Measurements from ENCODE around the gene ARFIP1.

GRCh38 chr4:152735906-152736305 is 43.8 kb upstream of the ARFIP1 start:
- TF ChIP-seq CTCF (IDR thresholded peaks at IDR 0.05; ENCODE audit: control extremely low read depth in 1 of 3, insufficient read depth in 1 of 3, low read depth in 1 of 3, low read length in 3 of 3) (no peak), EZH2 (IDR thresholded peaks at IDR 0.05; ENCODE audit: low read depth, low read length, severe bottlenecking) (no peak), JUND (IDR thresholded peaks at IDR 0.05; ENCODE audit: low read length) (no peak), SRF (IDR thresholded peaks at IDR 0.05; ENCODE audit: low read depth, low read length) (no peak), NRF1 (IDR thresholded peaks at IDR 0.05; ENCODE audit: low read depth, low read length) (no peak), CHD7 (IDR thresholded peaks at IDR 0.05; ENCODE audit: insufficient replicate concordance, low read length) (no peak), RNF2 (IDR thresholded peaks at IDR 0.05; ENCODE audit: borderline replicate concordance, low read depth, low read length, missing control alignments, poor library complexity, severe bottlenecking) (no peak), POLR2A (IDR thresholded peaks at IDR 0.05; ENCODE audit: control extremely low read depth in 1 of 2, low read depth in 2 of 2, low read length in 2 of 2) (no peak), EP300 (IDR thresholded peaks at IDR 0.05; ENCODE audit: borderline replicate concordance in 1 of 2, low read depth in 2 of 2, low read length in 2 of 2) (no peak), CHD2 (IDR thresholded peaks at IDR 0.05; ENCODE audit: low read length) (no peak), SIRT6 (IDR thresholded peaks at IDR 0.05; ENCODE audit: low read length) (no peak)
